SKM-1 treated with dmso at 0.1 percent for 144 hours (cell line): ENCODE measurements around the gene FAAH.
A peak's percentile ranks its signal among the peaks of the same experiment; 100 is the strongest.
"Not testable (repeated sequence)": the region's sequence is repeated elsewhere in the genome, so short reads cannot be mapped to it uniquely, and the experiment has no call there.

ENCODE experiments used
- DNase-seq: peaks from one replicate; lab custom pipeline; 2025; ENCODE audit not compliant: unreplicated experiment; lab: John Stamatoyannopoulos, UW

FAAH gene

DNA sequence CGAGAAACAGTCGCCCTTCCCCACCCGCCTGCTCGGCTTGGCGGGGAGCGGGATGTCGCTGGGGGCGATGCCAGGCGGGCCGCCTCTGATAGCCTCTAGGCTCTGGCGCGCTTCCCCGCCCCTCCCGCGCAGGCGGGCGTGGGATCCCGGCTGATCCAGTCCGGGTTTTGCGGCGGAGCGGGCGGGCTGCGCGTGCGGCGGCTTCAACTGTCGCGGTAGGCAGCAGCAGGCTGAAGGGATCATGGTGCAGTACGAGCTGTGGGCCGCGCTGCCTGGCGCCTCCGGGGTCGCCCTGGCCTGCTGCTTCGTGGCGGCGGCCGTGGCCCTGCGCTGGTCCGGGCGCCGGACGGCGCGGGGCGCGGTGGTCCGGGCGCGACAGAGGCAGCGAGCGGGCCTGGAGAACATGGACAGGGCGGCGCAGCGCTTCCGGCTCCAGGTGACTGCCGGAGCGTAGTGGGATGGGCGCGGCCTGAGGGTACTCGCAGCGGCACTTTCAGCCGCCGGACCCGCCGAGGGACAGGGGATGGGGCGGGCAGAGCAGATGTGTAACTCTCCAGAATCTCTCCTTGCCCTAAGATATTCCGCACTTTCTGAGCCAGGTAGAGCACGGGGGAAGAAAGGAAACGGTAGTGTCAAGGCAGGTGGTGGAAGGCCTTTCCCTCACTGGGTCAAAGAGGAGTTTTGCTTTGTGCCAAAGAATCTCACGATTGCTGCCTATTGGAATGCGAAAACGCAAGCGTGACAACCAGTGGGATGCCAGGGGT is at the start of gene FAAH:
TSS of gene FAAH (plus strand) at position 210 of the 764 bp plus-strand sequence. CDS start at position 242, 32 bp downstream.
- DNase-seq: peak; percentile 61

DNA sequence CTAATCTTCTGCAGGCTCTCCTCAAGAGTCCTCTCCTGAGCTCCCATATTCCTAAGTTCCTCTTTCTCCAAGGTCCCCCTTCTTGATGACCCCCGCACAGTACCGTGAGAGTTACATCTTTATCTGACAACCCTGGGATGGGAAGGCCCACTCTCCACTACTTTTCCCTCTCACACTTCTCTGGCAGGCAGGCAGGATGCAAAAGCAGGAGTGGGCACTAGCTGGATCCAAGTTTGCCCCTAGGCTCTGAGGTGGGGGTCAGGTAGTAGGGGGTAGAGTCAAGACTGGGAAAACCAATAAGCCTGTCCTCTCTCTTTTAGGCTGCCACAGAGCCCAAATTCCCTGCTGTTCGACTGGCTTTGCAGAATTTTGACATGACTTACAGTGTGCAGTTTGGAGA is 49.6 kb upstream of the FAAH start:
- DNase-seq: no peak

DNA sequence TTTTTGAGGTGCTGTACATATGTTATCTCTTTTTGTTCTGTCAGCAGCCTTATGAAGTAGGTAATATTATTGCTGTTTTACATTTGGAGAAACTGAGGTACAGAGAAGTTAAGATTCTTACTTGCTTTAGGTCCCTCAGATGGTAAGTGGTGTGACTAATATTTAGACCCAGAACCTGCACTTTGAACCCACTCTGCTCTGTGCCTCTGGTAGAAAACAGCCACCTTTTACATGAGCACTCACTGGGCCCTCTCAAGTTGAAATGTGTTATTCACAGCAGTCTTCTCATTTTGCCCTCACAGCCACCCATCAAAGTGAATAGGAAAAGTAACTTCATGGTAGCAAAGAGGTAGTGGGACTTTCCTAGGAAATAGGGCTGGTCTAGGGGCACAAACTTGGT is 48.8 kb upstream of the FAAH start:
- DNase-seq: no peak

GRCh38 chr1:46352363-46352762 is 41.8 kb upstream of the FAAH start:
- DNase-seq: no peak

GRCh38 chr1:46355920-46356319 is 38.2 kb upstream of the FAAH start:
- not testable (repeated sequence) for DNase-seq

- DNase-seq: no peak
Observed at GRCh38 chr1:46362158-46362557, 32.0 kb upstream of the FAAH start.

GRCh38 chr1:46363121-46363520 is 31.0 kb upstream of the FAAH start:
- no peak for DNase-seq

- no peak for DNase-seq
Observed at GRCh38 chr1:46364612-46365011, 29.5 kb upstream of the FAAH start.

DNA sequence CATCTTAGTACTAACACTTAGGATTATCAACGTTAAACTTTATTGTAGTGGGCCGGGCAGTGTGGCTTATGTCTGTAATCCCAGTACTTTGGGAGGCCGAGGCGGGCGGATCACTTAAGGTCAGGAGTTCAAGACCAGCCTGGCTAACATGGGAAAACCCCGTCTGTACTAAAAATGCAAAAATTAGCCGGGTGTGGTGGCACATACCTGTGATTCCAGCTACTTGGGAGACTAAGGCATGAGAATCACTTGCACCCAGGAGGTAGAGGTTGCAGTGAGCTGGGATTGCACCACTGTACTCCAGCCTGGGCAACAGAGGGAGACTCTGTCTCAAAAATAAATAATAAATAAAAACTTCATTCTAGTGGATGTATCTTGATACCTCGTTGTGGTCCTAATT is 28.3 kb upstream of the FAAH start:
- DNase-seq: not testable (repeated sequence)

DNA sequence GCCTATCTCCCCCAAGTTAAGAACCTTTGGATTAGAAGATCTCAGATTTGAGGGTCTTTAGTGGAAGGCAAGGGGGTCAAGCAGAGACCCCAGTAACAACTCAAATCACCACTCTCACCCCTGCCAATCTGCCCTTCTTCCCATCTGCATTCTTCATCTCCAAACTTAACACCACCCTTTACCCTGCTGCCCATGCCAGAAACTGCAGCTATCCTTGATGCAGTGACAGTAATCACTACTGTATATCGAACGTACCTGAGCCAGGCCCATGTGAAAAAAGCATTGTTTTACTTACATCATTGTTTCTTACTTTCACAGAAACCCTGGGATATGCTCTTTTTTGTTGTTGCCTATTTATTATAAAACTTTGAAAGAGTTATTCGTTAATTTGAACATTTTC is 27.0 kb upstream of the FAAH start:
- DNase-seq: no peak

DNA sequence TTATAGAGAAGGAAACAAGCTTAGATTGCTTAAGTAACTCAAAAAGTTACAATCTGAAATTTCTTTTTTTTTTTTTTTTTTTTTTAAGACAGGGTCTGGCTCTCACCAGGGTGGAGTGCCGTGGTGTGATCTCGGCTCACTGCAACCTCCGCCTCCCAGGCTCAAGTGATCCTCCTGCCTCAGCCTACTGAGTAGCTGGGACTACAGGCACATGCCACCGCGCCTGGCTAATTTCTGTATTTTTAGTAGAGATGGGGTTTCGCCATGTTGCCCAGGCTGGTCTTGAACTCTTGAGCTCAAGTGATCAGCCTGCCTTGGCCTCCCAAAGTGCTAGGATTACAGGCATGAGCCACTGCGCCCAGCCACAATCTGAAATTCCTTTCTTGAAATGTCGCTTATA is 26.4 kb upstream of the FAAH start:
- DNase-seq: not testable (repeated sequence)

GRCh38 chr1:46368791-46369190 is 25.3 kb upstream of the FAAH start:
- no peak for DNase-seq

- no peak for DNase-seq
Observed at GRCh38 chr1:46369542-46370213, 24.4 kb upstream of the FAAH start.

GRCh38 chr1:46370214-46370633 is 23.9 kb upstream of the FAAH start:
- DNase-seq: peak; percentile 45

- no peak for DNase-seq
Observed at GRCh38 chr1:46372431-46372830, 21.7 kb upstream of the FAAH start.

GRCh38 chr1:46379996-46380395 is 14.1 kb upstream of the FAAH start:
- DNase-seq: no peak

- no peak for DNase-seq
Observed at GRCh38 chr1:46380508-46380907, 13.6 kb upstream of the FAAH start.

GRCh38 chr1:46393510-46393909 is 607 bp upstream of the FAAH start:
- no peak for DNase-seq

DNA sequence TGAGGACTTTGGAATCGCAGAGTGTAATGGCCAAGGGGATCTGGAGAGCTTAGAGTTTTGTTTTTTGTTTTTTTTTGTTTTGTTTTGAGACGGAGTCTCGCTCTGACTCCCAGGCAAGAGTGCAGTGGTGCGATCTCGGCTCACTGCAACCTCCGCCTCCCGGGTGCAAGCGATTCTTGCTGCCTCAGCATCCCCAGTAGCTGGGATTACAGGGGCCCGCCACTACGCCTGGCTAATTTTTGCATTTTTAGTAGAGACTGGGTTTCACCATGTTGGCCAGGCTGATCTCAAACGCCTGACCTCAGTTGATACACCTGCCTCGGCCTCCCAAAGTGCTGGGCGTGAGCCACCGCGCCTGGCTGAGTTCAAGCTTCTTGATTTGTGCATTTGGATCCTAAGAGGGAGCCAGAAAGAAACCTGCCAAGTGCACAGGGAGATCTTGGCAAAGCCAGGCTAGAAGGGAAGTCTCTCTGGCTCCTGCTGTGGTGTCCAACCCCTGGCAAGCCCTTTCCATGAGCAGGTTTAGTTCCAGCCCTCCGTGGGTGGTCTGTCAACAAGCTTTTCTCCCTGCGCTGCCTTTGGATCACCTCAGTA is 852 bp downstream of the FAAH start:
- no peak for DNase-seq

- no peak for DNase-seq
Observed at GRCh38 chr1:46396441-46397398, 2.6 kb downstream of the FAAH start.

DNA sequence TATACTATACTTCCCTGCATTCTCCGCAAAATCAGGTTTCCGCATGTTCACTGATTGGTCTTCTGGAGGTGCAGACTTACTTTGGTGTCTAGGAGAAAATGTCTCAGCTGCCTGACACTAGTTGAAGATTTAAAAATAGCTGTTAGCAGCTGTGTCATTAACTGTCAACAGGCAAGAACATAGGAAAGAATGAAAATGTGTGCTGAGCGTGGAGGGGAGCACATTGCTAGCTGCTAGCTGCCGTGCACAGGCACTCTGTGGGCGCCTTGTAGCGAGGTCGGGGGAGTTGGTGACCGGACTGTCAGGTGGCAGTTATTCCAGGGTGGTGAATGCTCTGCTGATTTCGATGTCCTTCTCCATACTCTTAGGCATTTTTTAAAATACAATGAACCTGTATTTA is 5.2 kb downstream of the FAAH start:
- DNase-seq: no peak
